Thyroid gland (tissue), 4 donors: ENCODE measurements around the gene RFTN1. TPM values are rescaled to one million over a fixed set of nuclear protein-coding genes. Genes with fewer than 3 reads are reported as not detected.

Experiments
- DNase-seq, 2 donors: peaks; one replicate each; pipeline ENCODE4 v3.0.0-alpha.2; 2019
- H3K27ac ChIP-seq, 3 donors: fragments of 200-600 bp; sonication (generic); 1 replicate in 2 of 3; 2 replicates in 1 of 3; pipeline ENCODE4 v1.5.1; 2016 to 2019; ENCODE audit warnings: mild to moderate bottlenecking in 1 of 3, moderate library complexity in 1 of 3
- H3K27me3 ChIP-seq: fragments of 200-600 bp; sonication (generic); one replicate; pipeline ENCODE4 v1.5.1; 2019
- H3K36me3 ChIP-seq, 2 donors: fragments of 200-600 bp; sonication (generic); one replicate each; pipeline ENCODE4 v1.5.1; 2016 to 2019
- H3K4me1 ChIP-seq, 2 donors: fragments of 200-600 bp; sonication (generic); one replicate each; pipeline ENCODE4 v1.5.1; 2017 to 2019
- H3K4me3 ChIP-seq, 3 donors: fragments of 200-600 bp; sonication (generic); replicated peaks in 1 of 3; 1 replicate in 2 of 3; 2 replicates in 1 of 3; pipeline ENCODE4 v1.5.1; 2016; ENCODE audit warnings: mild to moderate bottlenecking in 1 of 3
- H3K9me3 ChIP-seq: fragments of 200-600 bp; sonication (generic); one replicate; pipeline ENCODE4 v1.5.1; 2017
- CTCF ChIP-seq, 6 experiments: fragments of 200-600 bp in 3 of 6; fragments of 450-650 bp in 3 of 6; sonication (generic) in 3 of 6; IDR thresholded peaks; one replicate each; pipeline ENCODE4 v1.5.1; 2016 to 2019; ENCODE audit warnings: antibody characterized with exemption in 6 of 6, mild to moderate bottlenecking in 2 of 6, inconsistent platforms in 1 of 6, moderate library complexity in 1 of 6
- POLR2A ChIP-seq, 2 donors: fragments of 450-650 bp; IDR thresholded peaks; one replicate each; pipeline ENCODE4 v1.6.1; 2017; ENCODE audit warnings: antibody characterized with exemption in 2 of 2, mild to moderate bottlenecking in 2 of 2, moderate library complexity in 1 of 2
- WGBS, 2 donors: methylation state at CpG; one replicate each; pipeline ENCODE4 v1.1.5; 2017; 5-methylcytosine and 5-hydroxymethylcytosine counted together
- intact Hi-C: fragments of 100-400 bp; cut with DNase I; formaldehyde crosslinking; loops from one replicate; pipeline ENCODE4 v1.15.1; 2023
- total RNA-seq, 4 donors: library from RNA; depleted of rRNA; stranded (reverse); fragments of >200 nt; gene quantifications; one replicate each; pipeline ENCODE4 v1.2.3, GENCODE V29; 2016

The RFTN1 gene
- total RNA-seq, 4 donors from 2014 or later = 110 to 239 (median 153) TPM

GRCh38 chr3:16270855-16271254 lies 242.6 kb downstream of the RFTN1 start:
- DNase-seq = no peak
- Histone ChIP-seq H3K27me3 (no peaks in the 10 kb centered on the region), H3K9me3 (no peaks in the 10 kb centered on the region), H3K27ac (no peak overlapping the region), H3K36me3 (peaks cover 5 to 9% of the 10 kb centered on the region in 2 donors), H3K4me1 (peaks cover 3 to 11% of the 10 kb centered on the region in 2 donors), H3K4me3 (no peak overlapping the region)
- 95 to 96% methylated on average over 10 of the region's 10 CpGs for WGBS, 2 donors
- intact Hi-C loops = no loop called here
- TF ChIP-seq POLR2A (IDR thresholded peaks at IDR 0.05) (no peak), CTCF (IDR thresholded peaks at IDR 0.05) (no peak)

- no peak for TF ChIP-seq CTCF (IDR thresholded peaks at IDR 0.05)
- TF ChIP-seq POLR2A (IDR thresholded peaks at IDR 0.05) = no peak
- intact Hi-C loops = loop anchor here (5.0 kb wide), 1 partner anchor 286 kb away; no protein-coding TSS in a partner anchor
- Histone ChIP-seq H3K4me1 (peaks cover 16 to 21% of the 10 kb centered on the region in 2 donors), H3K36me3 (peaks cover 5 to 9% of the 10 kb centered on the region in 2 donors), H3K4me3 (no peak overlapping the region), H3K27me3 (no peaks in the 10 kb centered on the region), H3K9me3 (no peaks in the 10 kb centered on the region), H3K27ac (no peak overlapping the region)
- 85 to 89% methylated on average over 3 of the region's 3 CpGs for WGBS, 2 donors
- no peak for DNase-seq
Observed at GRCh38 chr3:16266714-16267113, 246.8 kb downstream of the RFTN1 start.

Other genes starting within 250 kb of the RFTN1 start
- 10 to 100 TPM; 18.4 to 27.1 (median 19.6) TPM for gene DPH3, start 248.8 kb downstream of the RFTN1 start, total RNA-seq
- 10 to 100 TPM; 22.3 to 34.0 (median 27.4) TPM for gene OXNAD1, start 248.5 kb downstream of the RFTN1 start, total RNA-seq
- under 1 TPM in 1 of 4 donors, not detected in 3; 0.27 TPM for gene DAZL, start 91.7 kb upstream of the RFTN1 start, total RNA-seq